NB4 (cell line): ENCODE measurements around the gene ADGRG7.

Experiments
- TF ChIP-seq, protein P1 (sequence below): IDR thresholded peaks from one replicate; pipeline ENCODE4 v1.5.1; 2012; ENCODE audit warnings: low read depth, low read length
- TF ChIP-seq, protein P2 (sequence below): IDR thresholded peaks from 2 replicates; pipeline ENCODE4 v1.6.1; 2011; ENCODE audit warnings: low read depth, low read length

- TF ChIP-seq, protein P1, sequence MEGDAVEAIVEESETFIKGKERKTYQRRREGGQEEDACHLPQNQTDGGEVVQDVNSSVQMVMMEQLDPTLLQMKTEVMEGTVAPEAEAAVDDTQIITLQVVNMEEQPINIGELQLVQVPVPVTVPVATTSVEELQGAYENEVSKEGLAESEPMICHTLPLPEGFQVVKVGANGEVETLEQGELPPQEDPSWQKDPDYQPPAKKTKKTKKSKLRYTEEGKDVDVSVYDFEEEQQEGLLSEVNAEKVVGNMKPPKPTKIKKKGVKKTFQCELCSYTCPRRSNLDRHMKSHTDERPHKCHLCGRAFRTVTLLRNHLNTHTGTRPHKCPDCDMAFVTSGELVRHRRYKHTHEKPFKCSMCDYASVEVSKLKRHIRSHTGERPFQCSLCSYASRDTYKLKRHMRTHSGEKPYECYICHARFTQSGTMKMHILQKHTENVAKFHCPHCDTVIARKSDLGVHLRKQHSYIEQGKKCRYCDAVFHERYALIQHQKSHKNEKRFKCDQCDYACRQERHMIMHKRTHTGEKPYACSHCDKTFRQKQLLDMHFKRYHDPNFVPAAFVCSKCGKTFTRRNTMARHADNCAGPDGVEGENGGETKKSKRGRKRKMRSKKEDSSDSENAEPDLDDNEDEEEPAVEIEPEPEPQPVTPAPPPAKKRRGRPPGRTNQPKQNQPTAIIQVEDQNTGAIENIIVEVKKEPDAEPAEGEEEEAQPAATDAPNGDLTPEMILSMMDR: no peak
- TF ChIP-seq, protein P2, sequence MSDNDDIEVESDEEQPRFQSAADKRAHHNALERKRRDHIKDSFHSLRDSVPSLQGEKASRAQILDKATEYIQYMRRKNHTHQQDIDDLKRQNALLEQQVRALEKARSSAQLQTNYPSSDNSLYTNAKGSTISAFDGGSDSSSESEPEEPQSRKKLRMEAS: no peak
Measured at GRCh38 chr3:100653604-100654294, 44.3 kb downstream of the ADGRG7 start.
